Measurements from ENCODE around the gene RGS4.

RGS4 gene

DNA sequence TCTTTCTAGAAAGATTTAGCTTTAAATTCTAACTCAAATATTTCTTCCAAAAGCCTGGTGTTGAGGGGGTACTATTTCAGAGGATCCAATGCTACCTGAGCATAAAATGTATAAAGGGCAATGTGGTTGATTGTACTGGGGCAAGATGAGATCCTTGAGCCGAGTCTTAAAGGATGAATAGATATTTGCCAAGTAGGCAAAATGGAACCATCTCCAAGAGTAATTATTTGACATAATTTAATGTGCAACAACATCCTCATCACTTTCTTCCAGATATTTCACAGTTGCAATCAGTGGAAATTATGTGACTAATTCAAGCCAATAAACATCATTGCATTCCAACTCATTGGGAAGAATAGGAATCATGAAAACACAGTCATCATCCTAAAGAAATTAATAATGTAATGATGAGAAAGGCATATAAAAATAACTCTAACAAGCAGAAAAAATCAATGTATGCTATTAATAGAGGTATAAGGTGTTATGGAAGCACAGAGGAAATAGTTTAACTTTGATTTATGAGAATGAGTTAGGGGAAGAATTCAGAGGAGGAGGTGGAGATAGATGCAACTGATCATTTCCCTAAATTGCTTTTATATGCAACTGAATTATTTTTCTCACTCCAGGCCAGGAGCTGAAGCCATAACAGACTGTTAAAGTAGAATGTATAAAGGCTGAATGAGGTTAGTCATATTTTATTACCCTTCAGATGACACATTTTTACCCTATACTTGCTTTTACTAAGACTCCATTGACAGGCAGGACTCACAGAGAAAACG is 30.0 kb upstream of the RGS4 start:
- TF ChIP-seq, protein P1, sequence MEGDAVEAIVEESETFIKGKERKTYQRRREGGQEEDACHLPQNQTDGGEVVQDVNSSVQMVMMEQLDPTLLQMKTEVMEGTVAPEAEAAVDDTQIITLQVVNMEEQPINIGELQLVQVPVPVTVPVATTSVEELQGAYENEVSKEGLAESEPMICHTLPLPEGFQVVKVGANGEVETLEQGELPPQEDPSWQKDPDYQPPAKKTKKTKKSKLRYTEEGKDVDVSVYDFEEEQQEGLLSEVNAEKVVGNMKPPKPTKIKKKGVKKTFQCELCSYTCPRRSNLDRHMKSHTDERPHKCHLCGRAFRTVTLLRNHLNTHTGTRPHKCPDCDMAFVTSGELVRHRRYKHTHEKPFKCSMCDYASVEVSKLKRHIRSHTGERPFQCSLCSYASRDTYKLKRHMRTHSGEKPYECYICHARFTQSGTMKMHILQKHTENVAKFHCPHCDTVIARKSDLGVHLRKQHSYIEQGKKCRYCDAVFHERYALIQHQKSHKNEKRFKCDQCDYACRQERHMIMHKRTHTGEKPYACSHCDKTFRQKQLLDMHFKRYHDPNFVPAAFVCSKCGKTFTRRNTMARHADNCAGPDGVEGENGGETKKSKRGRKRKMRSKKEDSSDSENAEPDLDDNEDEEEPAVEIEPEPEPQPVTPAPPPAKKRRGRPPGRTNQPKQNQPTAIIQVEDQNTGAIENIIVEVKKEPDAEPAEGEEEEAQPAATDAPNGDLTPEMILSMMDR (conservative IDR thresholded peaks at IDR 0.05; ENCODE audit: control insufficient read depth, insufficient read depth, low read depth, low read length): no peak
- no peak for DNase-seq (ENCODE audit: low read depth)
- no peak overlapping the region for H3K4me3 ChIP-seq (ENCODE audit: control insufficient read depth, low read depth, low read length)

DNA sequence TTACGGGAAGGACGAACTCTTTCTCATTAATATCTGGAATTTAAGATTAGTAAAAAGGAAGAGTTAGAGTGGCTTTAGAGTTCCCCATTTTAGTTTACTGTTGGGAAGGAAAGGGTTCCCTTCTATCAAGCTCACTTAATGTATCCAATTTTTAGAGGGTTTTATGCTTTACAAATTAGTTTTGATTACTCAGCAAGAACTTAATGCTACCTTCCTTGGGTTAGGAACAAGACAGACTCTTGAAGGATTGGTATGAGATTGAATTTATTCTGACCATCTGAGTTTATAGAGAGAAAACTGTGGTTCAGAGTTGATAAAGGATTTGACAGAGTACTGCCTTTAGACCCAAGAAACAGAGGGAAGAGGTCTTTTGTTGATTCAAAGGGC is 29.5 kb upstream of the RGS4 start:
- TF ChIP-seq, protein P1 (conservative IDR thresholded peaks at IDR 0.05; ENCODE audit: control insufficient read depth, insufficient read depth, low read depth, low read length): no peak
- no peak overlapping the region for H3K4me3 ChIP-seq (ENCODE audit: control insufficient read depth, low read depth, low read length)
- DNase-seq (ENCODE audit: low read depth): no peak

DNA sequence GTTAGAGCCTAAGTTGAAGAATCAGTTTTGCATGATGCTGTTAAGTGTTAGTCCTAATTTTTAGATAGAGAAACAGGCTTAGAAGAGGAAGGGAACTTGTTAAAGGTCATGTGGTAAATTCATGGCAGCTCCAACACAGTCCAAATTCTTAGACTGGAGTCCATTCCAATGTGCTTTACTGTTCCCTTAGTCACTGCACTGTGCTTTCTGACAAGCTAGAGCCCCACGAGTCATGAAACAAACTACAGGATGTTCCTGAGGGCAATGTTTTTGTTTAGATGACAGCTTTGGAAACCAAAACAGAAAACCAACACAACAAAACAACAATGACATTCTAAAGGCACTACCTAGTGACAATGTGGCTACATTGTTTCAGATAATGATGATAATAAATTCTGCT is 23.1 kb upstream of the RGS4 start:
- TF ChIP-seq, protein P1 (conservative IDR thresholded peaks at IDR 0.05; ENCODE audit: control insufficient read depth, insufficient read depth, low read depth, low read length): no peak
- DNase-seq (ENCODE audit: low read depth): peak; percentile 68
- no peak overlapping the region for H3K4me3 ChIP-seq (ENCODE audit: control insufficient read depth, low read depth, low read length)

DNA sequence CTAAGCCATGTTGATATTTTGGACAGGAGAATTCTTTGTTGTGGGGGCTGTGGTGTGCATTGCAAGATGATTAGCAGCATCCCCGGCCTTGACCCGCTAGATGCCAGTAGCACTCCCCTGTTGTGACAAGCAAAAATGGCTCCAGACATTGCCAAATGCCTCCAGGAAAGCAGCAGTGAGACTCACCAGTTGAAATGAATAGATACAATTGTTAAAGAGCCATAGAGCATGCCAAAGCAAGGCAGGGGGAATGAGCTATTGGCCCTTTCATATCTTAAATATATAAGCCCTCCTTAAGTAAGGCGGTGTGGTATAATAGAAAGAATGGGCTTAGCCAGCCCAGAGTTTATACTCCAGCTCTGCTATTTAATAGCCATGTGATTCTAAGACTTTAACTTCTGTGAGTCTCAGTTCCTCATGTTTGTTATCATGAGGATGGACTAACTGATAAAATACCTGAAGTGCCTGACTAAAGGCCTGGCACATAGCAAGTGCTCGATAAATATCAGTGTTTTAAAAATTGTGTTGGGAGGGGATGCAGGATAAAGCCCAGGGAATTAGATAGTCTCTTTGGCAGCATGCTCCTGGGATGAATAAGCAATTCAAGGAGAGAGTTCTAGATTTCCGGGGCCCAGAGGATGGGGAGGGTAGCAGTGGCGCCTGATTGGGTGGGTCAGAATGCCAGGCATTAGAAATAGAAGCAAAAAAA is 21.1 kb upstream of the RGS4 start:
- TF ChIP-seq, protein P1 (conservative IDR thresholded peaks at IDR 0.05; ENCODE audit: control insufficient read depth, insufficient read depth, low read depth, low read length): no peak
- no peak overlapping the region for H3K4me3 ChIP-seq (ENCODE audit: control insufficient read depth, low read depth, low read length)
- no peak for DNase-seq (ENCODE audit: low read depth)

DNA sequence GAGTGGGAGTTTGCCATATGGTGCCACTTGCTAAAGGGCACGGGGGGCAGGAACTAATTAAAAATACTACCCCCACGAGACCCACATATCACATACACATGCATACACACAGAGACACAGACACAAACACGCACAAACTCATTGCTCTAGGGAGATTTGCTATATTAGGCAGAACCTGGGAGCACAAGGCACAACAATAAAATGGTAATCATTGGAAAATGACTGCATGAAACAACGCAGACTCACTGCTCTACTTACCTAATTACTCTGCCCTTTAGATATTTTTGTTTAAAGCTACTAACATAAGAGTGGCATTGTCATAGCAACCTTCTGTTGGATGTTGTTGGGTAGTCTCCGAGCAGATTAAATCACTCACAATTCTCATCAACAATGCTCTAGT is 20.3 kb upstream of the RGS4 start:
- no peak for DNase-seq (ENCODE audit: low read depth)
- TF ChIP-seq, protein P1 (conservative IDR thresholded peaks at IDR 0.05; ENCODE audit: control insufficient read depth, insufficient read depth, low read depth, low read length): no peak
- no peak overlapping the region for H3K4me3 ChIP-seq (ENCODE audit: control insufficient read depth, low read depth, low read length)

DNA sequence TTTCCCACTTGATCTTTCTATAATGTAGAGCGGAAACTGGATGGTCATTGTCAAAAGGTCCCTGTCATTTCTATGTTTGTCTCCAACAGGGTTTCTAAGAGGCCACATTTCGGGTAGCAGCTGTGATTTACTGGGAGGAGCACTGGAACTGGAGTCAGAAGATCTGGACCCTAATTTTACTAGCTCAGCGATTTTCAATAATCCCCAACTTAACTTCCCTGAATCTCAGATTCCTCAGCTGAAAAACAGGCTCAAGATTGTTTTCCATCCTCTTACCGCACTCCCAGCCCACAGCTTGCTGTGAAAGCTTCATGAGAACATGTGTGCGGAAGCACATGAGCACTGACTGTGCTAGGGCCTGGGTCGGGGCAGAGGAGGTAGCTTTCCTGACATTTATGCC is 19.9 kb upstream of the RGS4 start:
- TF ChIP-seq, protein P1 (conservative IDR thresholded peaks at IDR 0.05; ENCODE audit: control insufficient read depth, insufficient read depth, low read depth, low read length): no peak
- H3K4me3 ChIP-seq (ENCODE audit: control insufficient read depth, low read depth, low read length): no peak overlapping the region
- DNase-seq (ENCODE audit: low read depth): no peak

Data from fibroblast of mammary gland (primary cell).